GM13977 (cell line): Measurements from ENCODE around the gene TMCC3.
"Not testable (repeated sequence)": the region's sequence is repeated elsewhere in the genome, so short reads cannot be mapped to it uniquely, and the experiment has no call there.

Experiments used
- DNase-seq: peaks from one replicate; pipeline ENCODE4 v3.0.0; 2012; ENCODE audit warnings: low spot score
- CTCF ChIP-seq: IDR thresholded peaks from 2 replicates; pipeline ENCODE4 v1.5.1; 2012; ENCODE audit warnings: mild to moderate bottlenecking, control low read depth; ENCODE audit not compliant: insufficient read depth; ENCODE audit errors: extremely low read depth, missing control alignments
- in situ Hi-C: fragments of 300-500 bp; cut with MboI; formaldehyde crosslinking; loops from one replicate; pipeline ENCODE4 v1.12.0; 2022; ENCODE audit warnings: low sequenced_read_pairs, low pct_unique_long_range_greater_than_20kb, mixed read lengths, inconsistent platforms; ENCODE audit not compliant: unreplicated experiment

The TMCC3 gene

GRCh38 chr12:94609917-94610443, 40.4 kb downstream of the TMCC3 start:
- in situ Hi-C loops = no loop called here
- DNase-seq = no peak
- no peak for TF ChIP-seq CTCF

- in situ Hi-C loops, DNase-seq: not testable (repeated sequence)
Measured at GRCh38 chr12:94606810-94607209, 43.5 kb downstream of the TMCC3 start.

GRCh38 chr12:94604366-94604698, 46.0 kb downstream of the TMCC3 start:
- in situ Hi-C loops = no loop called here

DNA sequence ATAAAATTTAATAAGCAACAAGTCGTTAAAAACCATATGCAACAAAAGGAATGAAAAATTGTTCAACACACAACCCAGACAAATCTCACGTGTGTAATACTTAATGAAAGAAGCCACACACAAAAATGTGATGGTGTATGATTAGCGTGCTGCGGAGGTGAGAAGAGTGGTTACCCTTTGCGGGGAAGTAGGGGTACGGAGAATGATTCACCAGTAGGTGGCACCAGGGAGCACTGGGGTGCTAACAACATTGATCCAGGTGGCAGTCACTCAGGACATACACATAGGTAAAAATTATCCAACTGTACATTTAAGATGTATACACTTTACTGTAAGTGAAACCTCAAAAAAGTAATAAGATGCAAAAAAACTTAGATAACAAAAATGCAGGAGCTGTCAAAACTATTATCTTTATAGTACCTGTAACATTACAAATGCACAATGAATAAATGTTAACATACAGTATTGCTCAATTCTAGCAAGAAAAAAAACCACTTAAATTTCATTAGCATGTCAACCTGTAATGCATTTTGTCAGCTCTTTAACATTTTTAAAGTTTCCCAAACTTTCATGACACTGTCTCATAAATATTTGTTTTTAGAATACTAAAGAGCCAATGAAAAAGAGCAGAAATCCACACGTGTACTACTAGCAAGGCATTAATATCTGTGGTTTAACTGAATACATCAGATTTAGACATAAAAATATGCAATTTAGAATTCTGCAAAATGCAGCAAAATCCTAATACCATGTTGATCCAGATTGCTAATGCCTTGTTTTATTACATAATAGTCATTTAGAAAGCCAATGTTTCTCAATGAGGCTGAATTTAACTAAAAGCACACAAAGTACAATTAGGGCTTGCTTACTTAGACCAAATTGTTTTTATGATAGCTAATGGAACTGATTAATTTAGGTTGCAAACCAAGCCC, 46.7 kb downstream of the TMCC3 start:
- DNase-seq = no peak
- TF ChIP-seq CTCF = peak; percentile 66
- in situ Hi-C loops = no loop called here

More at GRCh38 chr12:94604366-94604698, 46.0 kb downstream of the TMCC3 start:
- no peak for DNase-seq
- no peak for TF ChIP-seq CTCF

DNA sequence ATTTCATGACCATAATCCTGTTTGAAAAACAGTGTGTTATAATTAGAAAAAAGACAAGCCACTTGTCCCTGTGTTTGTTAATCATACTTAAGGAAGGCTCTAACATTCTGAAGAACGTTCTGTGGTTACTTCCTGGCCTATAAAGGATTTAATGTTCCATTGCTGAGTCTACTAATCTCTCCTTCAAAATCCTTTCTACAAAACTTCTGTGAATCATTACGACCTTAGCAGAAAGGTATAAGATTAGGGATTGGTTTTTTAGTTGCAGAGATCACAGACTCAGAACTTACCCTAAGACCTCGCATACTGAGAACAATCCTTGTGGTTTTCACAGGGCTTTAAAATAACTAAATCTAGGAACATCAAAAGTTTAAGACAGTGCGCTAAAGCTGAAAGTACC, 48.3 kb downstream of the TMCC3 start:
- no peak for DNase-seq
- in situ Hi-C loops = no loop called here
- TF ChIP-seq CTCF = no peak

- in situ Hi-C loops, DNase-seq: not testable (repeated sequence)
Measured at GRCh38 chr12:94601307-94601706, 49.0 kb downstream of the TMCC3 start.

DNA sequence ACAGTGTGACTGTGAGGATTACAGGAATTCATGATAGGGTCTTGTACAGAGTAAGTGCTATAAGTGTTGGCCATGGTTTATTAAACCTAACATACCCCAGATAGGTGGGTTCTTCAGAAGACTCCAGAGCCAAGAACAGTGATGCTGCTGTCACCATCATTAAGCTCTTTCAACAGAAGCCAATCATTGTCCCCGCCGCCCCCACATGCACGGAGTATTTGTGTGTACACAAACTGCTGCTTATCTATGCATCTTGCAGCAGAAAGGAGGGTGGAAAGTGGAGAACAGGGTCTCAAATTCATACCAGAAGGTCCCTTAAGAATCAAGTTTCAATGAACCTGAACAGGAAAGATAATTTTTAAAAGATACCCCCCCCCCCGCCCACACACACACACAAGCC, 51.2 kb downstream of the TMCC3 start:
- in situ Hi-C loops = no loop called here
- no peak for DNase-seq
- no peak for TF ChIP-seq CTCF
